Spleen (tissue), 11 donors: ENCODE data around the gene PSME1. TPM values are rescaled to one million over a fixed set of nuclear protein-coding genes. Genes with fewer than 3 reads are reported as not detected.
A peak's percentile ranks its signal among the peaks of the same experiment; 100 is the strongest.

Experiments
- DNase-seq: peaks from one replicate; pipeline ENCODE4 v3.0.0-alpha.2; 2020
- H3K27ac ChIP-seq, 8 donors: fragments of 200-600 bp; sonication (generic) in 7 of 8; 1 replicate in 4 of 8; 2 replicates in 4 of 8; pipeline versions ENCODE4 v1.5.0 to v1.8.0; 2016 to 2021; ENCODE audit warnings: inconsistent platforms in 4 of 8, mild to moderate bottlenecking in 4 of 8, moderate library complexity in 1 of 8
- H3K27me3 ChIP-seq, 7 donors: fragments of 200-600 bp; sonication (generic) in 6 of 7; replicated peaks in 1 of 7; 1 replicate in 4 of 7; 2 replicates in 3 of 7; pipeline versions ENCODE4 v1.5.0 to v1.8.0; 2016 to 2021; ENCODE audit warnings: inconsistent platforms in 3 of 7, mild to moderate bottlenecking in 1 of 7
- H3K36me3 ChIP-seq, 6 donors: fragments of 200-600 bp; sonication (generic) in 5 of 6; 1 replicate in 4 of 6; 2 replicates in 2 of 6; pipeline versions ENCODE4 v1.5.0 to v1.8.0; 2016 to 2021; ENCODE audit warnings: inconsistent platforms in 2 of 6
- H3K4me1 ChIP-seq, 6 donors: fragments of 200-600 bp; sonication (generic) in 5 of 6; 1 replicate in 3 of 6; 2 replicates in 3 of 6; pipeline versions ENCODE4 v1.5.0 to v1.8.0; 2016 to 2021; ENCODE audit warnings: inconsistent platforms in 3 of 6
- H3K4me3 ChIP-seq, 8 donors: fragments of 200-600 bp; sonication (generic) in 7 of 8; 1 replicate in 4 of 8; 2 replicates in 4 of 8; pipeline versions ENCODE4 v1.5.0 to v1.8.0; 2016 to 2021; ENCODE audit warnings: inconsistent platforms in 4 of 8, mild to moderate bottlenecking in 4 of 8, moderate library complexity in 2 of 8
- H3K9me3 ChIP-seq, 8 donors: fragments of 200-600 bp; sonication (generic) in 7 of 8; 1 replicate in 4 of 8; 2 replicates in 4 of 8; pipeline versions ENCODE4 v1.5.0 to v1.8.0; 2016 to 2021; ENCODE audit warnings: inconsistent platforms in 4 of 8
- CTCF ChIP-seq, 11 experiments: fragments of 200-600 bp in 7 of 11; fragments of 450-650 bp in 4 of 11; sonication (generic) in 4 of 11; IDR thresholded peaks in 8 of 11; conservative IDR thresholded peaks in 3 of 11; 1 replicate in 7 of 11; 2 replicates in 4 of 11; pipeline versions ENCODE4 v1.4.0 to v1.8.0; 2016 to 2021; ENCODE audit warnings: antibody characterized with exemption in 11 of 11, inconsistent platforms in 4 of 11, mild to moderate bottlenecking in 1 of 11
- POLR2A ChIP-seq, 3 donors: fragments of 450-650 bp; IDR thresholded peaks; one replicate each; pipeline ENCODE4 v1.5.1; 2017; ENCODE audit warnings: antibody characterized with exemption in 3 of 3, mild to moderate bottlenecking in 1 of 3
- POLR2AphosphoS5 ChIP-seq, 3 donors: sonication (generic); formaldehyde crosslinking; IDR thresholded peaks; one replicate each; pipeline ENCODE4 v1.5.1; 2017; ENCODE audit warnings: antibody characterized with exemption in 3 of 3
- WGBS, 5 donors: extraction: QIAGEN DNeasy Blood & Tissue Kit in 3 of 5; methylation state at CpG; one replicate each; pipeline versions ENCODE4 v1.1.5 to v1.1.7; 2013 to 2018; 5-methylcytosine and 5-hydroxymethylcytosine counted together
- intact Hi-C: fragments of 100-400 bp; cut with DNase I; formaldehyde crosslinking; loops from one replicate; pipeline ENCODE4 v1.15.0; 2023; ENCODE audit warnings: low total_unique reads
- polyA plus RNA-seq, 3 donors: library from polyadenylated mRNA; stranded (reverse); fragments of 200-250 nt; gene quantifications; one replicate each; pipeline ENCODE4 v1.2.1, GENCODE V29; 2013
- total RNA-seq, 7 donors: library from RNA; depleted of rRNA in 3 of 7; stranded (reverse); fragments of >200 nt in 3 of 7; fragmentation: NEBNext Ultra II Directional in 4 of 7; extraction: Animal tissue kit (Norgen Biotek cat#: 25700) in 4 of 7; gene quantifications; one replicate each; pipeline versions ENCODE4 v1.1.0 to v1.2.1, GENCODE V29; 2016 to 2021
- donor health status: healthy with polysubstance abuse.
- donor health status: DM: no; HTN: no; CAD: no; lungs with moderate emphysema.
- donor health status: DM: no; HTN: no; CAD: no.
- donor health status: Bipolar disorder and iron deficiency.
- donor health status: healthy.
- donor health status: DM: no; HTN: no; CAD: no.
- donor health status: DM: yes; HTN: yes; CAD: no.

The PSME1 gene
- total and polyA plus RNA-seq, 10 donors: 157 to 441 (median 253) TPM

- TF ChIP-seq POLR2AphosphoS5 (IDR thresholded peaks at IDR 0.05) (peak in 1 of 3 donors; percentile 44), CTCF (IDR thresholded peaks at IDR 0.05 in 8 of 11, conservative IDR thresholded peaks at IDR 0.05 in 3 of 11) (no peak)
- H3K4me1 ChIP-seq: peaks cover 13 to 35% (median 21%) of the 10 kb centered on the region in 6 donors
- no peaks in the 10 kb centered on the region for H3K9me3 ChIP-seq
- no peak for DNase-seq
- H3K36me3 ChIP-seq: peaks cover 2 to 78% (median 74%) of the 10 kb centered on the region in 6 donors
- intact Hi-C loops: no loop called here
- H3K4me3 ChIP-seq: no peak overlapping the region
- H3K27me3 ChIP-seq: no peaks in the 10 kb centered on the region
- WGBS, 5 donors: 92 to 96% (median 95%) methylated on average over 8 to 19 of the region's 19 CpGs
- H3K27ac ChIP-seq: no peak overlapping the region
Observed at GRCh38 chr14:24184104-24184970, 48.3 kb downstream of the PSME1 start.

GRCh38 chr14:24185026-24185425 is 49.0 kb downstream of the PSME1 start:
- Histone ChIP-seq H3K27ac (no peak overlapping the region), H3K36me3 (peaks cover 2 to 74% (median 67%) of the 10 kb centered on the region in 6 donors), H3K27me3 (no peaks in the 10 kb centered on the region), H3K9me3 (no peaks in the 10 kb centered on the region), H3K4me3 (no peak overlapping the region), H3K4me1 (peaks cover 13 to 42% (median 25%) of the 10 kb centered on the region in 6 donors)
- DNase-seq: no peak
- no peak for TF ChIP-seq POLR2A (IDR thresholded peaks at IDR 0.05)
- no peak for TF ChIP-seq POLR2AphosphoS5 (IDR thresholded peaks at IDR 0.05)
- TF ChIP-seq CTCF (IDR thresholded peaks at IDR 0.05 in 8 of 11, conservative IDR thresholded peaks at IDR 0.05 in 3 of 11): no peak
- 94 to 99% (median 95%) methylated on average over 7 of the region's 7 CpGs for whole genome bisulfite sequencing, 5 donors
- intact Hi-C loops: no loop called here

GRCh38 chr14:24185741-24186140 is 49.7 kb downstream of the PSME1 start:
- WGBS, 5 donors: 93 to 97% (median 94%) methylated on average over 7 to 11 of the region's 11 CpGs
- H3K4me3 ChIP-seq: no peak overlapping the region
- no peaks in the 10 kb centered on the region for H3K9me3 ChIP-seq
- DNase-seq: no peak
- intact Hi-C loops: no loop called here
- H3K36me3 ChIP-seq: peaks cover 0 to 72% (median 60%) of the 10 kb centered on the region in 6 donors
- no peaks in the 10 kb centered on the region for H3K27me3 ChIP-seq
- TF ChIP-seq POLR2A (IDR thresholded peaks at IDR 0.05): no peak
- no peak for TF ChIP-seq CTCF (IDR thresholded peaks at IDR 0.05 in 8 of 11, conservative IDR thresholded peaks at IDR 0.05 in 3 of 11)
- no peak for TF ChIP-seq POLR2AphosphoS5 (IDR thresholded peaks at IDR 0.05)
- no peak overlapping the region for H3K27ac ChIP-seq
- H3K4me1 ChIP-seq: peaks cover 13 to 42% (median 25%) of the 10 kb centered on the region in 6 donors

GRCh38 chr14:24186831-24187538 is 51.0 kb downstream of the PSME1 start:
- Histone ChIP-seq H3K36me3 (peaks cover 0 to 71% (median 51%) of the 10 kb centered on the region in 6 donors), H3K9me3 (no peaks in the 10 kb centered on the region)
- TF ChIP-seq CTCF (IDR thresholded peaks at IDR 0.05 in 8 of 11, conservative IDR thresholded peaks at IDR 0.05 in 3 of 11) (no peak), POLR2A (IDR thresholded peaks at IDR 0.05) (no peak), POLR2AphosphoS5 (IDR thresholded peaks at IDR 0.05) (no peak)

More at GRCh38 chr14:24186831-24187538, 51.0 kb downstream of the PSME1 start:
- intact Hi-C loops: no loop called here
- H3K27ac ChIP-seq: peak overlapping the region in 1 of 8 donors; percentile 81
- DNase-seq: no peak
- H3K27me3 ChIP-seq: no peaks in the 10 kb centered on the region
- H3K4me1 ChIP-seq: peaks cover 13 to 52% (median 27%) of the 10 kb centered on the region in 6 donors
- no peak overlapping the region for H3K4me3 ChIP-seq
- 89 to 96% (median 93%) methylated on average over 10 of the region's 10 CpGs for WGBS, 5 donors
